ENCODE data around the gene MPG. TPM values are rescaled to one million over a fixed set of nuclear protein-coding genes. Genes with fewer than 3 reads are reported as not detected.

MPG gene
- total and polyA plus RNA-seq, 10 of the 15 experiments (the other 5 are each of a cell fraction or from before 2014, with no cell fraction given), result 0.32 to 193 (median 55.7) TPM

DNA sequence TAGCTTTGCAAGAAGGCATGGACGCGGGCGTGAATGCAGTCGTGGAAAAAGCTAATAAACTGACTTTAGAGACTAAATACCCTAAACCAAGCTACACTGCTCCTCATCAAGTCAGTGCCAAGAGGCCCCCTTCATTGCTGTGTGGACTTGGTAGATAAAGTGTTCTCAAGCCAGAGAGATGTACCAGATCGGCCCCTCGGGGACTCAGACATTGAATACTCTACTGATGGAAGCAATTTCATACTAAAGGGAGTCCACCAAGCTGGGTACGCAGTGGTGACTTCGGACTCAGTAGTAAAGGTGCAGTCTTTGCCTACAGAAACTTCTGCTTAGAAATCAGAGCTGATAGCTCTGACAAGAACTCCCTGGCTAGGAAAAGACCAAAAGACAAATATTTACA is 33.4 kb upstream of the MPG start (continued):
- TF ChIP-seq ZZZ3 (IDR thresholded peaks at IDR 0.05; ENCODE audit: control insufficient read depth, insufficient read length, low read depth) (no peak), CBFB (IDR thresholded peaks at IDR 0.05; ENCODE audit: low read depth) (no peak), FOS (IDR thresholded peaks at IDR 0.05; ENCODE audit: borderline replicate concordance, extremely low read depth, insufficient read length) (no peak), ASH2L (IDR thresholded peaks at IDR 0.05; ENCODE audit: borderline replicate concordance, low read depth) (no peak), RBBP5 (conservative IDR thresholded peaks at IDR 0.05) (no peak), RAD51 (IDR thresholded peaks at IDR 0.05) (no peak)

DNA sequence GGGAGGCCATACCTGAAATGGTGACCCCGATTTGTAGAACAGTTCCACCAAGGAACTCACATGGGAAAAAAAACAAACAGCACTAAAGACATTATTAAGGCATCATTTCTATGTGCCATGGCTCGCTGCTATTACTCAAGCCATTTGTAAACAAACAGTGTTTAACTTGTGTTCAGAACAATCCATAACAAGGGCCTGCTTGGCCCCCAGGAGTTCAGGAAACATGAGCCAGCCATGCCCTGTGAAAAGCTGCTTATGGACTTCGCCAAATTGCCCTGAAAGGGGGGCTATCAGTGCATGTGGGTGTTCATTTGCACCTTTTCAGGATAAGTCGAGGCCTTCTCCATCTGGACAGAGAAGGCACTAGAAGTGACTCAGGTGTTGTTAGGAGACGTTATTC is 32.6 kb upstream of the MPG start:
- H2AFZ ChIP-seq (ENCODE audit: control insufficient read depth, low read depth, low read length), result no peak overlapping the region
- ATAC-seq (no peak), FAIRE-seq (no peak), DNase-seq (ENCODE audit: low read depth, low spot score) (no peak)
- POLR2A ChIA-PET, result interaction anchor here (1.3 kb wide), 1 partner anchor 8 kb away, joined by 5 read pairs; the partner anchor contains the start of gene POLR3K
- RAD21 ChIA-PET (ENCODE audit: unreplicated experiment), result no interaction called here
- CTCF ChIA-PET, result interaction anchor here (0.6 to 1.8 kb wide), 2 partner anchors 51 to 313 kb away, joined by 3 to 8 read pairs; no protein-coding TSS in a partner anchor
- H3K27me3 ChIP-seq (replicated peaks in 1 of 2; ENCODE audit: control insufficient read depth in 2 of 2, insufficient read depth in 2 of 2, low read length in 1 of 2), result no peaks in the 10 kb centered on the region
- H3K9me3 ChIP-seq (replicated peaks; ENCODE audit: control insufficient read depth, insufficient read depth, low read length), result no peaks in the 10 kb centered on the region
- H3K79me2 ChIP-seq (ENCODE audit: control insufficient read depth, insufficient read depth, low read length), result peaks cover 8% of the 10 kb centered on the region
- in situ Hi-C loops (cut with MboI), result no loop called here
- H3K4me1 ChIP-seq (ENCODE audit: control insufficient read depth, insufficient read depth, low read length), result no peaks in the 10 kb centered on the region
- intact Hi-C loops (cut with micrococcal nuclease; ENCODE audit: unreplicated experiment), result no loop called here
- no peaks in the 10 kb centered on the region for H4K20me1 ChIP-seq (ENCODE audit: control insufficient read depth, insufficient read depth)
- H3K4me2 ChIP-seq (ENCODE audit: control insufficient read depth, insufficient read depth), result no peak overlapping the region
- H3K27ac ChIP-seq (ENCODE audit: control insufficient read depth, insufficient read depth), result no peak overlapping the region
- no peak overlapping the region for H3K9ac ChIP-seq (ENCODE audit: control insufficient read depth, insufficient read depth, low read length)
- peaks cover 12% of the 10 kb centered on the region in 2 experiments for H3K36me3 ChIP-seq (ENCODE audit: control insufficient read depth in 2 of 2, insufficient read depth in 2 of 2, low read length in 1 of 2)
- H3K4me3 ChIP-seq, result no peak overlapping the region
- SMC1A ChIA-PET (ENCODE audit: uncharacterized antibody, unreplicated experiment), result interaction anchor here (0.6 to 1.2 kb wide), 2 partner anchors 8 to 393 kb away, joined by 4 read pairs; partner anchors contain the start of genes POLR3K and SNRNP25
- no TSS peak for BruUV-seq (replicated peaks)
- WGBS (ENCODE audit: insufficient coverage, insufficient replicate concordance, low lambda C conversion rate, missing lambda C conversion rate), result 98% methylated on average over 5 of the region's 5 CpGs
- TF ChIP-seq, protein P1, sequence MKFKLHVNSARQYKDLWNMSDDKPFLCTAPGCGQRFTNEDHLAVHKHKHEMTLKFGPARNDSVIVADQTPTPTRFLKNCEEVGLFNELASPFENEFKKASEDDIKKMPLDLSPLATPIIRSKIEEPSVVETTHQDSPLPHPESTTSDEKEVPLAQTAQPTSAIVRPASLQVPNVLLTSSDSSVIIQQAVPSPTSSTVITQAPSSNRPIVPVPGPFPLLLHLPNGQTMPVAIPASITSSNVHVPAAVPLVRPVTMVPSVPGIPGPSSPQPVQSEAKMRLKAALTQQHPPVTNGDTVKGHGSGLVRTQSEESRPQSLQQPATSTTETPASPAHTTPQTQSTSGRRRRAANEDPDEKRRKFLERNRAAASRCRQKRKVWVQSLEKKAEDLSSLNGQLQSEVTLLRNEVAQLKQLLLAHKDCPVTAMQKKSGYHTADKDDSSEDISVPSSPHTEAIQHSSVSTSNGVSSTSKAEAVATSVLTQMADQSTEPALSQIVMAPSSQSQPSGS (IDR thresholded peaks at IDR 0.05; ENCODE audit: low read length), result no peak
- no peak for TF ChIP-seq TCF7 (IDR thresholded peaks at IDR 0.05; ENCODE audit: borderline replicate concordance)
- no peak for TF ChIP-seq TAF1 (IDR thresholded peaks at IDR 0.05; ENCODE audit: borderline replicate concordance, low read depth, low read length)
- no peak for TF ChIP-seq BHLHE40 (IDR thresholded peaks at IDR 0.05; ENCODE audit: borderline replicate concordance in 1 of 2, low read depth in 2 of 2, low read length in 1 of 2)
- TF ChIP-seq, protein P2, sequence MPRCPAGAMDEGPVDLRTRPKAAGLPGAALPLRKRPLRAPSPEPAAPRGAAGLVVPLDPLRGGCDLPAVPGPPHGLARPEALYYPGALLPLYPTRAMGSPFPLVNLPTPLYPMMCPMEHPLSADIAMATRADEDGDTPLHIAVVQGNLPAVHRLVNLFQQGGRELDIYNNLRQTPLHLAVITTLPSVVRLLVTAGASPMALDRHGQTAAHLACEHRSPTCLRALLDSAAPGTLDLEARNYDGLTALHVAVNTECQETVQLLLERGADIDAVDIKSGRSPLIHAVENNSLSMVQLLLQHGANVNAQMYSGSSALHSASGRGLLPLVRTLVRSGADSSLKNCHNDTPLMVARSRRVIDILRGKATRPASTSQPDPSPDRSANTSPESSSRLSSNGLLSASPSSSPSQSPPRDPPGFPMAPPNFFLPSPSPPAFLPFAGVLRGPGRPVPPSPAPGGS (IDR thresholded peaks at IDR 0.05; ENCODE audit: borderline replicate concordance, insufficient read depth, low read depth, low read length, poor library complexity, severe bottlenecking), result no peak
- TF ChIP-seq, protein P3, sequence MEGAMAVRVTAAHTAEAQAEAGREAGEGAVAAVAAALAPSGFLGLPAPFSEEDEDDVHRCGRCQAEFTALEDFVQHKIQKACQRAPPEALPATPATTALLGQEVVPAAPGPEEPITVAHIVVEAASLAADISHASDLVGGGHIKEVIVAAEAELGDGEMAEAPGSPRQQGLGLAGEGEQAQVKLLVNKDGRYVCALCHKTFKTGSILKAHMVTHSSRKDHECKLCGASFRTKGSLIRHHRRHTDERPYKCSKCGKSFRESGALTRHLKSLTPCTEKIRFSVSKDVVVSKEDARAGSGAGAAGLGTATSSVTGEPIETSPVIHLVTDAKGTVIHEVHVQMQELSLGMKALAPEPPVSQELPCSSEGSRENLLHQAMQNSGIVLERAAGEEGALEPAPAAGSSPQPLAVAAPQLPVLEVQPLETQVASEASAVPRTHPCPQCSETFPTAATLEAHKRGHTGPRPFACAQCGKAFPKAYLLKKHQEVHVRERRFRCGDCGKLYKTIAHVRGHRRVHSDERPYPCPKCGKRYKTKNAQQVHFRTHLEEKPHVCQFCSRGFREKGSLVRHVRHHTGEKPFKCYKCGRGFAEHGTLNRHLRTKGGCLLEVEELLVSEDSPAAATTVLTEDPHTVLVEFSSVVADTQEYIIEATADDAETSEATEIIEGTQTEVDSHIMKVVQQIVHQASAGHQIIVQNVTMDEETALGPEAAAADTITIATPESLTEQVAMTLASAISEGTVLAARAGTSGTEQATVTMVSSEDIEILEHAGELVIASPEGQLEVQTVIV (IDR thresholded peaks at IDR 0.05; ENCODE audit: borderline replicate concordance, partially characterized antibody), result no peak
- TF ChIP-seq, protein P4, sequence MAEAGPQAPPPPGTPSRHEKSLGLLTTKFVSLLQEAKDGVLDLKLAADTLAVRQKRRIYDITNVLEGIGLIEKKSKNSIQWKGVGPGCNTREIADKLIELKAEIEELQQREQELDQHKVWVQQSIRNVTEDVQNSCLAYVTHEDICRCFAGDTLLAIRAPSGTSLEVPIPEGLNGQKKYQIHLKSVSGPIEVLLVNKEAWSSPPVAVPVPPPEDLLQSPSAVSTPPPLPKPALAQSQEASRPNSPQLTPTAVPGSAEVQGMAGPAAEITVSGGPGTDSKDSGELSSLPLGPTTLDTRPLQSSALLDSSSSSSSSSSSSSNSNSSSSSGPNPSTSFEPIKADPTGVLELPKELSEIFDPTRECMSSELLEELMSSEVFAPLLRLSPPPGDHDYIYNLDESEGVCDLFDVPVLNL (IDR thresholded peaks at IDR 0.05; ENCODE audit: low read depth, low read length), result no peak
- TF ChIP-seq POLR2AphosphoS5 (IDR thresholded peaks at IDR 0.05; ENCODE audit: low read length), result no peak
- TF ChIP-seq SUZ12 (IDR thresholded peaks at IDR 0.05; ENCODE audit: unreplicated experiment), result no peak
- TF ChIP-seq BRCA1 (IDR thresholded peaks at IDR 0.05; ENCODE audit: low read depth, low read length), result no peak
- TF ChIP-seq ZNF207 (IDR thresholded peaks at IDR 0.05; ENCODE audit: borderline replicate concordance), result no peak
- no peak for TF ChIP-seq ZZZ3 (IDR thresholded peaks at IDR 0.05; ENCODE audit: control insufficient read depth, insufficient read length, low read depth)

Measured in GM12878 (cell line).